HG03439 (cell line): Measurements from ENCODE around the gene EN2.
"Not testable (repeated sequence)": the region's sequence is repeated elsewhere in the genome, so short reads cannot be mapped to it uniquely, and the experiment has no call there.

ENCODE experiments used
- ATAC-seq: cut with Tn5 transposase; IDR thresholded peaks from one replicate; pipeline ENCODE4 v1.9.1; 2021; ENCODE audit warnings: mild to moderate bottlenecking, moderate library complexity; ENCODE audit not compliant: unreplicated experiment

The EN2 gene

GRCh38 chr7:155425887-155426286, 32.0 kb upstream of the EN2 start:
- no peak for ATAC-seq

DNA sequence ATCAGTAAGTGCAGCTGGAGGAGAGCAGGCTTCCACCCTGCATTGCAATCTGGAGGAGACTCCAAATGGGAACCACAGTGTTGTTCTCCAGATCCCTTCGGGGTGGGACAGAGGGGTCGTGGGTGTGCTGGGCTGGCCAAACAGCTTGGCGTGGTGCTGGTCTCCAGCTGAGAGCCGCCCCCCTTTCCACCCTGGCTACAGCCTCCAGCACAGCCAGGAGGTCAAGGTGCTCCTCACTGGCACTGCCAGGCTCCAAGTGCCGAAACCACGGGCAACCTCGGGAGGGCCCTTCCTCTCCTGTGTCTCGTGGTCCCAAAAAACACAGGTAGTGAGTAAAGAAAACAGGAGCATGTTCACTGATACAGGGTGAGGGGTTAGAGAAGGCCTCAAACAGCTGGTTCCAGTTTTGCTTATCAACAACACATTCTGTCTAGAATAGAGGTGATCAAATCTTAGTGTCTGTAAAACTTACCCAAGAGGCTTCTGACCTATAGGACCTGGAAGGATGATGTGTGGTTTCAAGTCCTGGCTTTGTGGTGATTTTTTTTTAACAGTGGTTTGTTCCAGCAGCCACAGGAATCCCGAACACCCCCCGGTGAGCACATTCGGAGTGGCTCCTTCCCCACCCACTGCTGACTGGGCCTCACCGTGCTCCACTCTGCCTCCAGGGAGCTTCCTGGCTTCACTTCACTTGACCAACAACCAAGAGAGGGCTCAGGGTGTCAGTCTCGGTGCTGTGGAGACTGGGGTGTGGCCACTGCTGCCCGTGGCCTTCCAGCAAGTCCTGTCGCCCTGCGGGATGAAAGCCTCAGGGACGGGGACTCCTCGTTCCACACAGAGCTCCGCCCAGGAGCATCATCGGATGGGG, 31.2 kb upstream of the EN2 start:
- no peak for ATAC-seq

- no peak for ATAC-seq
Observed at GRCh38 chr7:155427411-155428038, 30.4 kb upstream of the EN2 start.

- no peak for ATAC-seq
Observed at GRCh38 chr7:155428171-155428834, 29.6 kb upstream of the EN2 start.

- no peak for ATAC-seq
Observed at GRCh38 chr7:155429651-155430050, 28.3 kb upstream of the EN2 start.

DNA sequence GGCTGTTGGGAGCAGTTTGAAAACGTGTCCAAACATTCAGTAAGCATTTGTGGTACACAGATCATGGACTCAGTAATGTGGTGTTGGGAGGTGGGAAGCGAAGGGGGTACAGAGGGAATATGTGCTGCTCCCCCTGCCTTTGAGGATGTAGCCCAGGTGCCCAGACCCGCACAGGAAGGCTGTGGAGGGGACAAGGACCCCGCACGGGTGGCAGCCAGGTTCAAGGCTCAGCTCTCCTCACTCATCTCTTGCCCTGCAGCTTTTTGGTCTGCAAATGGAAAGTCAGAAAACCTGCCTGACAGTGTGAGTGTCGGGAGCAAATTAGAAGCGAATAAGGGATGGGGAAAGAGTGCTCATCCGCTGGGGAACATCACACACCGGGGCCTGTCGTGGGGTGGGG, 27.3 kb upstream of the EN2 start:
- ATAC-seq: no peak

DNA sequence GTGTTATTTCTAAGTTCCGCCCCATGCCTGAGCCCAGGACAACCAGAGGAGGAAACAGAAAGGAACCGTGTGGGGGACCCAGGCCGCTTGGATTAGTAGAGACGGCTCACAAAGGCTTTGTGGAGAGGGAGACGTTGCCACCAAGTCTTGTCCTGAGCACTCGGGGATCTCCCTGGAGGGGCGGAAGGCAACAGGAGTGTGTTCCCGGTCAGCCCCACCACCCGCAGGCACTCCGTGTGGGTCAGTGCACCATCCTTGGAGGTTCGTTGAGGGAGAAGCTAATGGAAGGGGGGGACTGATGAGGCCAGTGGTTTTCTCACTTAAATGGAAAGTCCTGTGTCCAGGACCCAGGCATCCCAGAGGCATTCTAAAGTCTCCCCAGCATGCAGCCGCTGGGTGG, 26.7 kb upstream of the EN2 start:
- no peak for ATAC-seq

DNA sequence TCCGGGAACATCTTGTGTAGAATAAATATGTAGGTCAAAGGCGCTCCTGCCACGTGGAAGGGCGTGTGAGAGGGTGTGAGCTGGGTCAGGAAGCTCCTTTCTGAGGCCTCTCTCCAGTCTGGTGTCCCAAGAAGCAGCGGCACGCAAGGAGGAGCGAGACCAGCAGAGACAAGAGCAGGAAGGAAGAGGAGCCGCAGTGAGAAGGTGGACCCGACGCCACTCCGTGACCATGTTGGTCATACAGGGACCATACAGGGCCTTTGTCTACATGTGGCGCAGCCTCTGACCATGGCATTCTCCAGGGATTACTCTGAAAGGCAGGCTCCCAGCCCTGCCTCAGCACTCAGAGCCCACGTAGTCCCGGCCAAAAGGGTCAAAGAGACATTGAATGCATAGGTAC, 26.2 kb upstream of the EN2 start:
- no peak for ATAC-seq

DNA sequence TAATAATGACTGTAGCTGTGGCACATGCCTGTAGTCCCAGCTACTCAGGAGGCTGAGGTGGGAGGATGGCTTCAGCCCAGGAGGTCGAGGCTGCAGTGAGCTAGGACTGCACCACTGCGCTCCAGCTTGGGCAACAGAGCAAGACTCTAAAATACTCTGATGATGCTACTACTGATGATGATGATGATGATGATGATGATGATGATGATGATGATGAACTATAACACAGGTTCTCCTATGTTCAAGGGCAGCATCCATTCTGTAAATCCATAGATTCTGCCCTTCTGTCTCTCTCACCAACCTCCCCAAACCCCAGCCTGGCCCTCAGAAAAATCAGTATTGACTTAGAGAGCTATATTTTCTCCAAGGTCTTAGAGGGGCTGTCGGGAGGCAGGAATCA, 22.8 kb upstream of the EN2 start:
- ATAC-seq: no peak

DNA sequence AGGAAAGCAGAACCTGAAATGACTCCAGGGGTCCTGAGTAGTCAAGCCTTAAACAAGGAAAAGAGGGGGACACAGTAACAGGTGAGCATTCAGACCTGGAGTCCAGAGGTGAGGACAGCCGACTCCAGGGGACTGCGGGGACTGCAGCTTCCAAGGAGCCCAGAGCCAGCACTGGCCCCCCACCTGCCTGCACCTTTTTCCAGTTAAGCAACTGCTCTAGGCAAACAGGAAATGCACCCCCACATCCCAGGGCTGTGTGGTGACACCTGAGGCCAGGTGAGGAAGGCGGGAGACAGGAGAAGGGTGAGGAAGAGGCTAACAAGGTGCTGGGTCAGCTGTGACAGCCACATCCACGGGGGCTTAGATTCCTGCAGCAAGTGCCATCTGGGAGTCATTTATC, 20.1 kb upstream of the EN2 start:
- no peak for ATAC-seq

DNA sequence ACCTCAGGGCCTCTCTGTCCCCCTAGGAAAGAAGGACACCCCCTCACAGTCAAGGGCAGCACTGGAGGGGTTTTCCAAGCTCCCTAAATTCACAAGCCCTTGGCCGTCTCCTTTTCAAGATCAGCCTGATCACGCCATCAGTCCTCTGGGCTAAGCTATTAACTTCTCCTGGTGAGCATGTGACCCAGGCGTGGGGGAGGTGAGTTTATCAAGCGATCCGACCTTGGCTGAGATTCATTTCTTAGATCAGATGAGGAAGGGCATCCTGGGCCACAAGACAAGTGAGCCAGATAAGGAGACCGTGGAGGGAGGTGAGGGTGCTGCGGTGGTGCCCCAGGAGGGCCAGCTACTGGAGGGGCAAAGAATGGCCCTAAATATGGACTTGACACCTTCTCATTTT, 19.2 kb upstream of the EN2 start:
- ATAC-seq: no peak

DNA sequence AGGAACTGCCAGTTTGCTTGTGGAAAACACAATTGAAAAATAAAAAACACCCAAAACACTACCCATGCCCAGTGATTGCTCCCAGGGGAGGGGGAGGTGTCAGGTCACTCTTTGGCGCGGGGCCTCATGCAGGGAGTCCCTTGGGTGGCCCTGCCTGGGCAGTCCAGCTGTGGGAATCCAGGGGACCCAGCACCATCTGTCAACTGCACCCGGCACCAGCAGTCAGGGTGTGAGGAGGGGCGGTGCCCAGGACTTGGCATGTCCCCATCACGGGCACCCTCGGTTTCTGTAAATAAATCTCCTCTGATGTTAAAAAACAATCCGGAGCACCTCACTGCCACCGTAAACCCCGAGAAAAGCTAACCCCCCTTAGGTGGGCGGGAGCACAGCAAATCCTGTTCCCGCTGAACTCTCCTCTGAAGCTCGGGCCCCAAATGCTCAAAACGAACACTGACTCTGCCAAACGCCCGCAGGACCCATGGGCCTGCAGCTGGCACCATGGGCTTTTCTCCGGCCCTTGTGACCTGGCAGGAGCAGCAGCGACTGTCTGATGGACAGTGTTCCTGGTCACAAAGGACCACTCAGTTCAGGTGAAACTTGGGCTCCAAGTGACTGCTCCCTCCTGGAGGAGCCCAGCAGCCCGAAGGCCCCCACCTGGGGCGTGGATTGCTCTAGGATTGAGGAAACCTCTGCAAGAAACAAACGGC, 18.5 kb upstream of the EN2 start:
- no peak for ATAC-seq

DNA sequence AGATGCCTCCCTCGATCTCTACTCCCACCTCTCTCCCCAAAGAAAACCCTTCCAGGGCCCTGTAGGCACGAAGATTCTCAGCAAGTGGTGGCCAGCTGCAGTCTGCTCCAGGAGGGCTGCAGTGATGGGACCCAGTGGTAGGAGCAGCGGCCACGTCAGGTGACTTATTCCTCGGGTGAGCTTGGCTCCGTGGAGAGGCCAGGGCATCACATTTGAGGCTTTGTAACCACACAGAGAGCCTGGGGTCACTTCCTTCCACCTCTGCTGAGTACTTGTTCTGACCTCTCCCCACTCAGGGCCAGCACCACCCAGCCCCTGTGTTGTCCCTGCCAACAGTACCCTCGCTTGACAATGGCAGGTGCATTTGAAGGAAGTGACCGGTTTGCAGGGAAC, 17.9 kb upstream of the EN2 start:
- ATAC-seq: no peak

DNA sequence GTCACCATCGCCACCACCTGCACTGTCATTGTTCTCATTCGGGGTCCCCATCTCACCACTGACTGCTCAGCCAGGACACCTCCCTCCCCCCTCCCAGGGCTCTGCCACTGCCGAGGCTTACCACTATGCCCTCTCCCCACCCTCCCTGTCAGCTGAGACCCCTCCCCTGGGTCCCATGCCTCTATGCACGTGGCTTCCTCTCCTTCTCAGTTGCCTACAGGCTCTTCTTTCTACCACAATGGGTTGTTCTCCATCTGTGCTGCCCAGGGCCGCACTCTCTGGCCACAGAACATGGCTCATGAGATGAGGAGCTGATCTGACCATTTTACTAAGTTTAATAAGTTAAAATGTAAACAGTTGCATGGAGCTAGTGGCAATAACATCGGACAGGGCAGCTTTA, 16.1 kb upstream of the EN2 start:
- ATAC-seq: no peak

GRCh38 chr7:155444746-155445145, 13.2 kb upstream of the EN2 start:
- no peak for ATAC-seq

DNA sequence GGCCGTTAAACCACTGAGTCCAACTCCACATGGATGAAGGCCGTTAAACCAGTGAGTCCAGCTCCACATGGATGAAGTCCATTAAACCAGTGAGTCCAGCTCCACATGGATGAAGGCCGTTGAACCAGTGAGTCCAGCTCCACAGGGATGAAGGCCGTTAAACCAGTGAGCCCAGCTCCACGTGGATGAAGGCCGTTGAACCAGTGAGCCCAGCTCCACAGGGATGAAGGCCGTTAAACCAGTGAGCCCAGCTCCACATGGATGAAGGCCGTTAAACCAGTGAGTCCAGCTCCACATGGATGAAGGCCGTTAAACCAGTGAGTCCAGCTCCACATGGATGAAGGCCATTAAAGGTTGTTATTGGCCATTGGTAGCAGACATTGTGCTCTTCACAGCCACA, 12.3 kb upstream of the EN2 start:
- not testable (repeated sequence) for ATAC-seq

DNA sequence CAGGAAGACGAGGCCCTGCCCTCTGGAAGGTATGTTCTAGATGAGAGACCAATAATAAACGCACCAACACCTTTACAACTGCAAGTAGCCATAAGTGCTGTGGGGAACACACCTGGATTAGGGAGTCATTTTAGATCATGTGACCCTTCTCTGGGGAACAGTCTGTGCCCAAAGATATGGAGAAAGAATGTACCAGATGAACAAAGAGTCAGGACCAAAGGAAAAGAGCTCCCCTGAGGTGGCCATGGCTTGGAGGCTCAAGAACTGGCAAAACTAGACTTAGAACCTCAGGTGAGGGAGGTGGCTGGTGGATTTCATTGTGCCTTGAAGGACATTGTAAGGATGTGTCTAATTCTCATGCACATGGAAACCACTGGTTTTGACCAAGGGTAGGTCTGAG, 10.3 kb upstream of the EN2 start:
- no peak for ATAC-seq

- no peak for ATAC-seq
Observed at GRCh38 chr7:155448632-155449007, 9.3 kb upstream of the EN2 start.

- no peak for ATAC-seq
Observed at GRCh38 chr7:155449008-155449868, 8.7 kb upstream of the EN2 start.

- ATAC-seq: no peak
Observed at GRCh38 chr7:155449869-155450557, 7.9 kb upstream of the EN2 start.
